ENCODE results near the gene NR1D1.

NR1D1 gene

GRCh38 chr17:40104594-40105486 lies 4.5 kb upstream of the NR1D1 start:
- Histone ChIP-seq H3K27ac (no peak overlapping the region), H3K4me2 (ENCODE audit: low read length) (no peak overlapping the region), H3K4me3 (ENCODE audit: low read depth, low read length) (no peak overlapping the region), H3K4me1 (peaks cover 56% of the 10 kb centered on the region), H3K9ac (no peak overlapping the region), H2AFZ (no peak overlapping the region), H3K27me3 (ENCODE audit: control insufficient read depth, insufficient read depth, low read length) (no peaks in the 10 kb centered on the region), H3K79me2 (no peaks in the 10 kb centered on the region), H3K9me3 (ENCODE audit: control insufficient read depth, low read length) (no peaks in the 10 kb centered on the region), H3K36me3 (ENCODE audit: control insufficient read depth, insufficient read depth, low read length) (no peaks in the 10 kb centered on the region)
- no peak for TF ChIP-seq CTCF (IDR thresholded peaks at IDR 0.05)

- Histone ChIP-seq H3K27me3 (ENCODE audit: control insufficient read depth, insufficient read depth, low read length) (no peaks in the 10 kb centered on the region), H3K4me3 (ENCODE audit: low read depth, low read length) (no peak overlapping the region), H3K9me3 (ENCODE audit: control insufficient read depth, low read length) (no peaks in the 10 kb centered on the region), H3K4me2 (ENCODE audit: low read length) (no peak overlapping the region), H3K27ac (peak overlapping the region; percentile 46), H3K4me1 (peaks cover 47% of the 10 kb centered on the region), H2AFZ (peak overlapping the region; percentile 54), H3K79me2 (no peaks in the 10 kb centered on the region), H3K36me3 (ENCODE audit: control insufficient read depth, insufficient read depth, low read length) (no peaks in the 10 kb centered on the region), H3K9ac (no peak overlapping the region)
- no peak for TF ChIP-seq CTCF (IDR thresholded peaks at IDR 0.05)
These were observed 3.3 kb upstream of the NR1D1 start for GRCh38 chr17:40103688-40104087.

GRCh38 chr17:40103071-40103661 lies 2.8 kb upstream of the NR1D1 start:
- no peaks in the 10 kb centered on the region for H3K36me3 ChIP-seq (ENCODE audit: control insufficient read depth, insufficient read depth, low read length)
- no peaks in the 10 kb centered on the region for H3K79me2 ChIP-seq
- no peak for TF ChIP-seq CTCF (IDR thresholded peaks at IDR 0.05)
- no peaks in the 10 kb centered on the region for H3K9me3 ChIP-seq (ENCODE audit: control insufficient read depth, low read length)
- no peaks in the 10 kb centered on the region for H3K27me3 ChIP-seq (ENCODE audit: control insufficient read depth, insufficient read depth, low read length)
- peak overlapping the region; percentile 46 for H3K27ac ChIP-seq
- peaks cover 46% of the 10 kb centered on the region for H3K4me1 ChIP-seq
- H2AFZ ChIP-seq, result peak overlapping the region; percentile 54
- no peak overlapping the region for H3K9ac ChIP-seq
- no peak overlapping the region for H3K4me3 ChIP-seq (ENCODE audit: low read depth, low read length)
- peak overlapping the region; percentile 28 for H3K4me2 ChIP-seq (ENCODE audit: low read length)

GRCh38 chr17:40101367-40102210 lies 1.2 kb upstream of the NR1D1 start:
- Histone ChIP-seq H3K4me1 (peaks cover 34% of the 10 kb centered on the region), H3K9ac (no peak overlapping the region), H3K4me3 (ENCODE audit: low read depth, low read length) (peak overlapping the region; percentile 75), H3K27ac (peak overlapping the region; percentile 91), H3K9me3 (ENCODE audit: control insufficient read depth, low read length) (no peaks in the 10 kb centered on the region), H3K79me2 (no peaks in the 10 kb centered on the region), H3K4me2 (ENCODE audit: low read length) (peak overlapping the region; percentile 85), H2AFZ (no peak overlapping the region), H3K27me3 (ENCODE audit: control insufficient read depth, insufficient read depth, low read length) (no peaks in the 10 kb centered on the region), H3K36me3 (ENCODE audit: control insufficient read depth, insufficient read depth, low read length) (no peaks in the 10 kb centered on the region)
- TF ChIP-seq CTCF (IDR thresholded peaks at IDR 0.05), result no peak
